Gastrocnemius medialis (tissue), 4 donors: ENCODE measurements around the gene SMYD5. TPM values are rescaled to one million over a fixed set of nuclear protein-coding genes. Genes with fewer than 3 reads are reported as not detected.
"Not testable (repeated sequence)": the region's sequence is repeated elsewhere in the genome, so short reads cannot be mapped to it uniquely, and the experiment has no call there.

Source experiments
- ATAC-seq, 2 donors: fragments of 150-250 bp; one replicate each; pipeline ENCODE4 v1.9.1; 2016
- DNase-seq, 2 donors: peaks; one replicate each; pipeline ENCODE4 v3.0.0-alpha.2; 2019
- H3K27ac ChIP-seq, 4 donors: fragments of 200-600 bp; sonication (generic); 1 replicate in 1 of 4; 2 replicates in 3 of 4; pipeline ENCODE4 v1.5.1; 2016 to 2018; ENCODE audit warnings: mild to moderate bottlenecking in 2 of 4, moderate library complexity in 1 of 4
- H3K27me3 ChIP-seq, 3 donors: fragments of 200-600 bp; sonication (generic) in 2 of 3; 1 replicate in 1 of 3; 2 replicates in 2 of 3; pipeline versions ENCODE4 v1.5.1 to v1.6.0; 2016 to 2019; ENCODE audit warnings: mild to moderate bottlenecking in 1 of 3, moderate library complexity in 1 of 3
- H3K36me3 ChIP-seq, 2 donors: fragments of 200-600 bp; sonication (generic) in 1 of 2; one replicate each; pipeline ENCODE4 v1.5.1; 2017 to 2018
- H3K4me1 ChIP-seq, 2 donors: fragments of 200-600 bp; sonication (generic) in 1 of 2; one replicate each; pipeline ENCODE4 v1.5.1; 2016 to 2017; ENCODE audit warnings: mild to moderate bottlenecking in 2 of 2
- H3K4me3 ChIP-seq, 4 donors: fragments of 200-600 bp; sonication (generic) in 3 of 4; 1 replicate in 1 of 4; 2 replicates in 3 of 4; pipeline ENCODE4 v1.5.1; 2016 to 2019; ENCODE audit warnings: mild to moderate bottlenecking in 2 of 4
- H3K9me3 ChIP-seq, 3 donors: fragments of 200-600 bp; sonication (generic) in 2 of 3; 1 replicate in 1 of 3; 2 replicates in 2 of 3; pipeline ENCODE4 v1.5.1; 2016 to 2019
- CTCF ChIP-seq, 5 experiments: fragments of 450-650 bp in 3 of 5; fragments of 200-600 bp in 2 of 5; sonication (generic) in 2 of 5; IDR thresholded peaks in 4 of 5; conservative IDR thresholded peaks in 1 of 5; 1 replicate in 4 of 5; 2 replicates in 1 of 5; pipeline ENCODE4 v1.5.1; 2016 to 2019; ENCODE audit warnings: antibody characterized with exemption in 5 of 5, mild to moderate bottlenecking in 3 of 5, moderate library complexity in 3 of 5
- POLR2A ChIP-seq, 2 donors: fragments of 450-650 bp; IDR thresholded peaks; one replicate each; pipeline ENCODE4 v1.6.1; 2017; ENCODE audit warnings: antibody characterized with exemption in 2 of 2, mild to moderate bottlenecking in 2 of 2, moderate library complexity in 2 of 2
- in situ Hi-C, 4 donors: fragments of 200-750 bp; cut with MboI; loops; one replicate each; pipeline versions ENCODE4 v1.15.0 to v1.8.0; 2017; ENCODE audit warnings: low sequenced_read_pairs in 4 of 4
- intact Hi-C: fragments of 100-400 bp; cut with DNase I; formaldehyde crosslinking; loops from one replicate; pipeline ENCODE4 v1.15.1; 2023; ENCODE audit warnings: low total_unique reads
- total RNA-seq, 4 donors: library from RNA; depleted of rRNA; stranded (reverse); fragments of >200 nt; gene quantifications; one replicate each; pipeline versions ENCODE4 v1.1.0 to v1.2.3, GENCODE V29; 2016

SMYD5 gene
- total RNA-seq, 4 donors from 2014 or later: 9.8 to 17.7 (median 13.7) TPM

DNA sequence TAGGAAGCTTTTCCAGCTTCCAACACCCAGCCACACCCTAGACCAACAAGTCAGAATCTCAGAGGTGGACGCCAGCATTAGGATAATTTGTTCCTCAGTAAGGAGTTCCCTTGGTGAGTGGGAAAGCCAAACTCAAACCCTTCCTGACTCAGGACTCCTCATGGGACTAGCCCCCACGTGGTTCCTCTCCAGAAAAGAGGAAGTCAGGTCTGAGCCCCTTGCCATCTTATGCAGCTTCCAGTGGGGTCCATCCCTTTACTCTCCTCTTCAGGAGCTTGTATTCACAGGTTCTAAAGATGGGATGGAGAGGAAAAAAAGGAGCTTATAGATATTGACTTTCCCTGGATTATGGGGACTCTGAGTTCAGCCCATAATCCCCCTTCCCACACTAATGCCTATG, 26.5 kb upstream of the SMYD5 start:
- Histone ChIP-seq H3K27me3 (no peaks in the 10 kb centered on the region), H3K4me3 (no peak overlapping the region), H3K4me1 (no peaks in the 10 kb centered on the region), H3K36me3 (no peaks in the 10 kb centered on the region), H3K9me3 (no peaks in the 10 kb centered on the region), H3K27ac (no peak overlapping the region)
- intact Hi-C loops: no loop called here
- DNase-seq: no peak
- in situ Hi-C loops: no loop called here
- no peak for ATAC-seq
- TF ChIP-seq POLR2A (IDR thresholded peaks at IDR 0.05) (no peak), CTCF (IDR thresholded peaks at IDR 0.05 in 4 of 5, conservative IDR thresholded peaks at IDR 0.05 in 1 of 5) (no peak)

DNA sequence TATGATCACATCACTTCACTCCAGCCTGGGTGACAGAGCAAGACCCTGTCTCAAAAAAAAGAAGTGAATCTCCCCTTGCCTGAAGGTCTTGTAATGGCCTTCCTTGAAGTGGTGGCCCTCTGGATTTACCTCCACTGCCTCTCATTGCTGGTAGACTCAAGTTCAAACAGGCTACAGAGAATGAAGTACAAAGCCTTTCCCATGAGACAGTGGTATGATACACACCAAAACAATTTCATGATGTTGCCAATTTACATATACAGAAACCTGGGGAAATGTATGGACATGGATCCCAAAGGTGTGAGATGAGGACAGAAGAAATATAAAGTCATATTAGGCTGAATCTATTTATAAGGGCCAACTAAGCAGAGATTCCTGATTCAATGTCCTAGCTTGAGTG, 16.5 kb upstream of the SMYD5 start:
- in situ Hi-C loops (no loop called here), intact Hi-C loops (no loop called here)
- Histone ChIP-seq H3K36me3 (no peaks in the 10 kb centered on the region), H3K9me3 (no peaks in the 10 kb centered on the region), H3K27me3 (peaks cover 16 to 26% (median 20%) of the 10 kb centered on the region in 3 donors), H3K4me1 (peaks cover 3 to 6% of the 10 kb centered on the region in 2 donors), H3K27ac (no peak overlapping the region), H3K4me3 (no peak overlapping the region)
- ATAC-seq (no peak), DNase-seq (no peak)
- TF ChIP-seq CTCF (IDR thresholded peaks at IDR 0.05 in 4 of 5, conservative IDR thresholded peaks at IDR 0.05 in 1 of 5): no peak
- TF ChIP-seq POLR2A (IDR thresholded peaks at IDR 0.05): no peak

GRCh38 chr2:73200281-73200680, 13.8 kb upstream of the SMYD5 start:
- H3K4me1 ChIP-seq, H3K36me3 ChIP-seq, in situ Hi-C loops, H3K4me3 ChIP-seq, intact Hi-C loops, ATAC-seq, H3K27ac ChIP-seq, H3K9me3 ChIP-seq, DNase-seq: not testable (repeated sequence)
- H3K27me3 ChIP-seq: peaks cover 33 to 48% (median 40%) of the 10 kb centered on the region in 3 donors

DNA sequence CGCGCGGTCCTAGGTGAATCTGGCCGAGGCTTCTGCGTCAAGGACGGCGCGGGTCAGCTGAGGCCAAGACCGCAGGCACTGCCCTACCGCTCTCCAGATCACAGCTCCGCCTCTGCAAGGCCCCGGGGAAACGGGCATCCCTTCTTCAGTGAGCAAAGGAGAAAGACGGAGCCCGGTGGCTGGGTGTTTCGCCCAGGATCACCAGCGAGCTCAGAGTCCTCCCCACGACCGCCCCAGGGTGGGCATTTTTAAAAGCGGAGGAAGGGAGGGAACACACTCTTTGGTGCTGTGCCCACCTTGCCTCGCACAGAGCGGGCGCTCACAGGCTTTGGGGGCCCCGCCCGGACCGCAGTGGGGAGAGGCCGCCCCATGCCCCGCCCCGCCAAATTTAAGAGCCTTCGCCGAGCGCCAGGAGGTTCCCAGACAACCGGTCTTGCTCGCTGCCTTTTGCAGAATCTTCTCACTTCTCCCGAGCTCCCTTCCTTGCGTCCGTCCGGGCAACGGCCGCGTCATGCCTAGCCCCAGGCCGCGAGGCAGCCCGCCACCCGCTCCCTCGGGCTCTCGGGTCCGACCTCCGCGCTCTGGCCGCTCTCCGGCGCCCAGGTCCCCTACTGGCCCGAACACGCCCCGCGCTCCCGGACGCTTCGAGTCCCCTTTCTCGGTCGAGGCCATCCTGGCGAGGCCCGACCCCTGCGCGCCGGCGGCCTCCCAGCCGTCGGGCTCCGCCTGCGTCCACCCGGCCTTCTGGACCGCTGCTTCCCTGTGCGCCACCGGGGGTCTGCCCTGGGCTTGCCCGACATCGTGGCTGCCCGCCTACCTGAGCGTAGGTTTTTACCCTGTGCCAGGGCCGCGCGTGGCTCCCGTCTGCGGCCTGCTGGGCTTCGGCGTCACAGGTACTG, 11.6 kb upstream of the SMYD5 start, which contains the start of gene NOTO:
Gene NOTO (plus strand): TSS at position 419 of the 899 bp plus-strand sequence. CDS start 93 bp downstream, at position 512.
- Histone ChIP-seq H3K4me3 (peak within 1 kb of the TSS in 3 of 4 donors; percentile 26 to 51 (median 38)), H3K9me3 (no peaks in the 10 kb centered on the region), H3K36me3 (no peaks in the 10 kb centered on the region), H3K27me3 (peaks cover 33 to 62% (median 51%) of the 10 kb centered on the region in 3 donors), H3K27ac (no peak within 1 kb of the TSS), H3K4me1 (peaks cover 3 to 10% of the 10 kb centered on the region in 2 donors)
- DNase-seq (no peak), ATAC-seq (no peak)
- in situ Hi-C loops (no loop called here), intact Hi-C loops (no loop called here)
- no peak for TF ChIP-seq POLR2A (IDR thresholded peaks at IDR 0.05)
- no peak for TF ChIP-seq CTCF (IDR thresholded peaks at IDR 0.05 in 4 of 5, conservative IDR thresholded peaks at IDR 0.05 in 1 of 5)

- H3K27ac ChIP-seq: no peak overlapping the region
- peak overlapping the region in 3 of 4 donors; percentile 26 to 51 (median 38) for H3K4me3 ChIP-seq
- no peaks in the 10 kb centered on the region for H3K9me3 ChIP-seq
- no peaks in the 10 kb centered on the region for H3K36me3 ChIP-seq
- intact Hi-C loops: no loop called here
- ATAC-seq (no peak), DNase-seq (no peak)
- peaks cover 33 to 62% (median 51%) of the 10 kb centered on the region in 3 donors for H3K27me3 ChIP-seq
- peaks cover 3 to 10% of the 10 kb centered on the region in 2 donors for H3K4me1 ChIP-seq
- in situ Hi-C loops: no loop called here
- TF ChIP-seq POLR2A (IDR thresholded peaks at IDR 0.05) (no peak), CTCF (IDR thresholded peaks at IDR 0.05 in 4 of 5, conservative IDR thresholded peaks at IDR 0.05 in 1 of 5) (no peak)
These were observed 10.9 kb upstream of the SMYD5 start for GRCh38 chr2:73203055-73203681.
